Measurements from ENCODE around the gene TBC1D2B.

- TF ChIP-seq EP300 (IDR thresholded peaks at IDR 0.05) = no peak
- TF ChIP-seq CTCF (IDR thresholded peaks at IDR 0.05) = no peak
- TF ChIP-seq POLR2A (IDR thresholded peaks at IDR 0.05) = no peak
- TF ChIP-seq POLR2AphosphoS5 (IDR thresholded peaks at IDR 0.05) = no peak
Observed at GRCh38 chr15:78018445-78018844, 59.1 kb downstream of the TBC1D2B start.

All from upper lobe of left lung (tissue), 4 donors.